Measurements from ENCODE around the gene RFT1. TPM values are rescaled to one million over a fixed set of nuclear protein-coding genes. Genes with fewer than 3 reads are reported as not detected.
A peak's percentile ranks its signal among the peaks of the same experiment; 100 is the strongest.

RFT1 gene
- total RNA-seq, 1 experiment from 2014 or later = 26.3 TPM

DNA sequence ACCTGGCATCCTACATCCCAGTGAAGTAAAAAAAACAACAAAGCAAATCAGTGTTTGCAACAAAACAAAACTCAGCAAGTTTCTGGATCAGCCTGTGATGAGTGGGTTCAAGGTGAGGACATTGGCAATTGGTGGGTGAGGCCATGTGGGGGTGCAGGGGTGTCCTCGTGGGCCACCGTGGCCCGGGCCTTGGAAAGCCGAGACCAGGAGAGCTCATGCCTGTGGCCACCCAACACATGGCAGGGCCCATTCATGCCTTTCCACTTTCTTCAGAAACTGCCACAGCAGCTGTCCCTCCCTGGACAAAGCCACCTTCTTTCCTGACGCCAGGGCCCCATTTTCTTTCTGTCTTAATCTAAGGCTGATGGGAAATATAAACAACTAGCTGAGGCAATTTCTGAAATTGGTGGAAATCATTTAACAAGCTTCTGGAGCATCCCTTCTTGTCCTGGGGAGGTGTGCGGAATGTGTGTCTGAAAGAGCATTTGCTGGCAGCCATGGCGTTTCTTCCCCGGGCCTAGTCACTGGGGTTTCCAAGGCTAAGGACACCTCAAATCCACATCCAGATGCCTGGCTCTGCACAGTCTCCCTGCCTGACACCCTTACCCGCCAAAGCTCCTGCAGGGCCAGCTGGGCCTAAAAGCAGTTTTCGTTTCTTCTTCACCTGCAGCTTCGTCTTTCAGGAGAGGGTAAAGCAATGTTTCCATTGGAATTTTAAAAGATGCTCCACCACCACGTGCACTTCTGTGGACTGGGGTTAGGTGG is 50.3 kb downstream of the RFT1 start:
- ATAC-seq (no peak), DNase-seq (ENCODE audit: low spot score) (no peak)
- no peaks in the 10 kb centered on the region for H3K27me3 Mint-ChIP-seq (ENCODE audit: low read depth)
- ChIA-PET POLR2A (no interaction called here), CTCF (interaction anchor here (0.7 to 1.3 kb wide), 4 partner anchors 10 to 55 kb away, joined by 3 to 6 read pairs (median 4); no protein-coding TSS in a partner anchor)
- no peaks in the 10 kb centered on the region for H3K9me3 Mint-ChIP-seq
- H3K27ac Mint-ChIP-seq = peak overlapping the region; percentile 36; the same call in 1 of the 2 replicates
- H3K36me3 Mint-ChIP-seq = no peaks in the 10 kb centered on the region
- TF ChIP-seq FOXK1 (CRISPR knock-in tag; IDR thresholded peaks at IDR 0.05) (no peak), KAT7 (CRISPR knock-in tag; IDR thresholded peaks at IDR 0.05; ENCODE audit: borderline replicate concordance) (no peak), PREB (CRISPR knock-in tag; IDR thresholded peaks at IDR 0.05; ENCODE audit: borderline replicate concordance) (no peak), RORB (CRISPR knock-in tag; IDR thresholded peaks at IDR 0.05) (no peak), JAZF1 (CRISPR knock-in tag; IDR thresholded peaks at IDR 0.05) (no peak), MLX (CRISPR knock-in tag; IDR thresholded peaks at IDR 0.05) (no peak), PRDM15 (CRISPR knock-in tag; IDR thresholded peaks at IDR 0.05) (no peak), HMGXB4 (CRISPR knock-in tag; IDR thresholded peaks at IDR 0.05) (no peak), E2F1 (CRISPR knock-in tag; IDR thresholded peaks at IDR 0.05) (no peak), JUN (CRISPR knock-in tag; IDR thresholded peaks at IDR 0.05) (no peak), IRF2 (CRISPR knock-in tag; IDR thresholded peaks at IDR 0.05; ENCODE audit: borderline replicate concordance, low read depth) (no peak), ZNF263 (CRISPR knock-in tag; IDR thresholded peaks at IDR 0.05; ENCODE audit: low read depth) (no peak), MYBL2 (CRISPR knock-in tag; IDR thresholded peaks at IDR 0.05) (no peak), ZNF671 (CRISPR knock-in tag; IDR thresholded peaks at IDR 0.05) (no peak), HMGA2 (CRISPR knock-in tag; IDR thresholded peaks at IDR 0.05) (no peak)
- TF ChIP-seq, protein P1, sequence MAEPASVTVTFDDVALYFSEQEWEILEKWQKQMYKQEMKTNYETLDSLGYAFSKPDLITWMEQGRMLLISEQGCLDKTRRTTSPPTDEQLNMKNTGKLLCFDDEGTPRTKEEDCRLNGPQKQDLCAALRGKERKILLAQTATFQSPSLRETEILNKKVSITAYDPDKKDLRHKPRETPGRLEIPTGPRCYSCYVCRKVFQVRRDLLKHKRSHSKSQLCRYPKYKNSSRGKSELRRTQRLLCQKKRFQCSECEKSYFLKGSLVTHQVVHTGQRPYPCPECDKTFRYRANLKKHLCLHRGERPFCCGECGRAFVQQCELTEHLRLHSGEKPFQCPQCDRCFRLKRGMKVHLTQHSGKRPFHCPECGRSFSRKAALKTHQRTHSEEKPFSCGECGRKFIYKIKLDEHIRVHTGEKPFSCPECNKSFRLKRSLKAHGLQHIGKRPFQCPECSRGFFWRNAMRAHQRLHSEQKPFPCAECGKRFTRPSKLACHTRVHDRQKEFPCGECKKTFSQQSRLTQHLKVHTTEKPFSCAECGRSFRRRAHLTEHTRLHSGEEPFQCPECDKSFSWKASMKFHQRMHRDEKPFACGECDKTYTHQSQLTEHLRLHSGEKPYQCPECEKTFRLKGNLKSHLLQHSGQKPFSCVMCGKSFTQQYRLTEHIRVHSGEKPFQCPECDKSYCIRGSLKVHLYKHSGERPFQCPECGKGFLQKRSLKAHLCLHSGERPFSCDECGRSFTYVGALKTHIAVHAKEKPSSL (CRISPR knock-in tag; conservative IDR thresholded peaks at IDR 0.05) = no peak
- TF ChIP-seq, protein P2, sequence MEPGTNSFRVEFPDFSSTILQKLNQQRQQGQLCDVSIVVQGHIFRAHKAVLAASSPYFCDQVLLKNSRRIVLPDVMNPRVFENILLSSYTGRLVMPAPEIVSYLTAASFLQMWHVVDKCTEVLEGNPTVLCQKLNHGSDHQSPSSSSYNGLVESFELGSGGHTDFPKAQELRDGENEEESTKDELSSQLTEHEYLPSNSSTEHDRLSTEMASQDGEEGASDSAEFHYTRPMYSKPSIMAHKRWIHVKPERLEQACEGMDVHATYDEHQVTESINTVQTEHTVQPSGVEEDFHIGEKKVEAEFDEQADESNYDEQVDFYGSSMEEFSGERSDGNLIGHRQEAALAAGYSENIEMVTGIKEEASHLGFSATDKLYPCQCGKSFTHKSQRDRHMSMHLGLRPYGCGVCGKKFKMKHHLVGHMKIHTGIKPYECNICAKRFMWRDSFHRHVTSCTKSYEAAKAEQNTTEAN (CRISPR knock-in tag; IDR thresholded peaks at IDR 0.05) = no peak
- TF ChIP-seq, protein P3, sequence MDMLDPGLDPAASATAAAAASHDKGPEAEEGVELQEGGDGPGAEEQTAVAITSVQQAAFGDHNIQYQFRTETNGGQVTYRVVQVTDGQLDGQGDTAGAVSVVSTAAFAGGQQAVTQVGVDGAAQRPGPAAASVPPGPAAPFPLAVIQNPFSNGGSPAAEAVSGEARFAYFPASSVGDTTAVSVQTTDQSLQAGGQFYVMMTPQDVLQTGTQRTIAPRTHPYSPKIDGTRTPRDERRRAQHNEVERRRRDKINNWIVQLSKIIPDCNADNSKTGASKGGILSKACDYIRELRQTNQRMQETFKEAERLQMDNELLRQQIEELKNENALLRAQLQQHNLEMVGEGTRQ (CRISPR knock-in tag; IDR thresholded peaks at IDR 0.05) = no peak
- TF ChIP-seq, protein P4, sequence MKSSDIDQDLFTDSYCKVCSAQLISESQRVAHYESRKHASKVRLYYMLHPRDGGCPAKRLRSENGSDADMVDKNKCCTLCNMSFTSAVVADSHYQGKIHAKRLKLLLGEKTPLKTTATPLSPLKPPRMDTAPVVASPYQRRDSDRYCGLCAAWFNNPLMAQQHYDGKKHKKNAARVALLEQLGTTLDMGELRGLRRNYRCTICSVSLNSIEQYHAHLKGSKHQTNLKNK (CRISPR knock-in tag; IDR thresholded peaks at IDR 0.05) = no peak
- no peaks in the 10 kb centered on the region for H3K4me1 Mint-ChIP-seq
- no peak overlapping the region for H3K4me3 Mint-ChIP-seq

Data from WTC11 (cell line).